Cardiac fibroblast (primary cell): Measurements from ENCODE around the gene ISCU.
A peak's percentile ranks its signal among the peaks of the same experiment; 100 is the strongest.

Experiments
- DNase-seq, 2 donors: peaks; one replicate each; pipeline versions ENCODE4 v3.0.0 to v3.0.0-alpha.2; 2010; ENCODE audit warnings: low read depth in 2 of 2
- H3K4me3 ChIP-seq, 2 donors: replicated peaks in 1 of 2; 1 replicate in 1 of 2; 2 replicates in 1 of 2; pipeline ENCODE4 v1.5.1; 2011; ENCODE audit warnings: low read depth in 2 of 2, low read length in 2 of 2, mild to moderate bottlenecking in 2 of 2, moderate library complexity in 1 of 2
- TF ChIP-seq, protein P1 (sequence below): IDR thresholded peaks from one replicate; pipeline ENCODE4 v1.5.1; 2011; ENCODE audit warnings: low read depth, mild to moderate bottlenecking, low read length, inconsistent platforms

Gene ISCU

DNA sequence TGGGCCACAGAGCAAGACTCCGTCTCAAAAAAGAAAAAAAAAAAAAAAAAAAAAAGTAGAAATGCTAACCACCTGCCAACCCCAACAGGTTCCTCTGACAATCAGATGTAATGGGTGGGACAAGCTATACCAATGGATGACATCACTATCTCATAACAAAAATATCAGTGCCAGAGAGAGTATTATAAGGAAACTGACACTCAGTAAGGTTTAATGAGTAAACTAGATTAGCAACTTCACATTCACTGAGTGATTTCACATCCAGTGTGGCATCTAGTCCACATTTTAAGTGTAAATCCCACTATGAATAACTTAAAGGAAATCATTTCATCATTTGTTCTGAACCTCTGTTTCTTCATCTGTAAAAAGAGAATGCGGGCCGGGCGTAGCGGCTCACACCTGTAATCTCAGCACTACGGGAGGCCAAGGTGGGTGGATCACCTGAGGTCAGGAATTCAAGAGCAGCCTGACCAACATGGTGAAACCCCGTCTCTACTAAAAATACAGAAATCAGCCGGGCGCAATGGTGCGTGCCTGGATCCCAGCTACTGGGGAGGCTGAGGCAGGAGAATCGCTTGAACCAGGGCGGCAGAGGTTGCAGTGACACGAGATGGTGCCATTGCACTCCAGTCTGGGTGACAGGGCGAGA lies 3.3 kb upstream of the ISCU start:
- TF ChIP-seq, protein P1, sequence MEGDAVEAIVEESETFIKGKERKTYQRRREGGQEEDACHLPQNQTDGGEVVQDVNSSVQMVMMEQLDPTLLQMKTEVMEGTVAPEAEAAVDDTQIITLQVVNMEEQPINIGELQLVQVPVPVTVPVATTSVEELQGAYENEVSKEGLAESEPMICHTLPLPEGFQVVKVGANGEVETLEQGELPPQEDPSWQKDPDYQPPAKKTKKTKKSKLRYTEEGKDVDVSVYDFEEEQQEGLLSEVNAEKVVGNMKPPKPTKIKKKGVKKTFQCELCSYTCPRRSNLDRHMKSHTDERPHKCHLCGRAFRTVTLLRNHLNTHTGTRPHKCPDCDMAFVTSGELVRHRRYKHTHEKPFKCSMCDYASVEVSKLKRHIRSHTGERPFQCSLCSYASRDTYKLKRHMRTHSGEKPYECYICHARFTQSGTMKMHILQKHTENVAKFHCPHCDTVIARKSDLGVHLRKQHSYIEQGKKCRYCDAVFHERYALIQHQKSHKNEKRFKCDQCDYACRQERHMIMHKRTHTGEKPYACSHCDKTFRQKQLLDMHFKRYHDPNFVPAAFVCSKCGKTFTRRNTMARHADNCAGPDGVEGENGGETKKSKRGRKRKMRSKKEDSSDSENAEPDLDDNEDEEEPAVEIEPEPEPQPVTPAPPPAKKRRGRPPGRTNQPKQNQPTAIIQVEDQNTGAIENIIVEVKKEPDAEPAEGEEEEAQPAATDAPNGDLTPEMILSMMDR = no peak
- no peak overlapping the region for H3K4me3 ChIP-seq
- DNase-seq = no peak

DNA sequence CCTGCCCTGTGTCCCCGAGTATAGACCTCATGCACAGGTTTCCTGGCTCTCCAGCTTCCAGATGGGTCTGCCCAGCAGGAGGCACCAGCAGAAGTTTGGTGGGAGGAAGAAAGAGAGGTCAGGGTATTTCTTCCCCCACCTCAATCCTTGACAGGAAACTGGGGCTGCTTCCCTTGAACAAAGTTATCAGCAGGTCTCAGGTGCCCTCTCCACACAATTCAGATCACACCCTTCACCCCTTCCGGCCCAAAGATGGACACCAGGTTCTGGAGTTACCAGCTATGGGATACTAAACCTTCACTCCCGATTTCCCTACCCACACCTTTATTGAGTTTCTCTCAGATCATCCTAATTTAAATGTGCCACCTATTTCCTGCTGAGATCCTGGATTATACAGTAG lies 2.6 kb upstream of the ISCU start:
- H3K4me3 ChIP-seq = peak overlapping the region; percentile 98
- no peak for DNase-seq
- TF ChIP-seq, protein P1 = no peak

- TF ChIP-seq, protein P1 = no peak
- DNase-seq = peak; percentile 59 to 75
- peak overlapping the region; percentile 98 for H3K4me3 ChIP-seq
These were observed 2.1 kb upstream of the ISCU start for GRCh38 chr12:108560321-108560721.

GRCh38 chr12:108560752-108561719 lies 1.4 kb upstream of the ISCU start, which contains the start of gene SART3:
Gene SART3 (minus strand): TSS chr12:108561173. CDS start chr12:108561154, 19 bp downstream.
- peak within 1 kb of the TSS; percentile 98 for H3K4me3 ChIP-seq

DNA sequence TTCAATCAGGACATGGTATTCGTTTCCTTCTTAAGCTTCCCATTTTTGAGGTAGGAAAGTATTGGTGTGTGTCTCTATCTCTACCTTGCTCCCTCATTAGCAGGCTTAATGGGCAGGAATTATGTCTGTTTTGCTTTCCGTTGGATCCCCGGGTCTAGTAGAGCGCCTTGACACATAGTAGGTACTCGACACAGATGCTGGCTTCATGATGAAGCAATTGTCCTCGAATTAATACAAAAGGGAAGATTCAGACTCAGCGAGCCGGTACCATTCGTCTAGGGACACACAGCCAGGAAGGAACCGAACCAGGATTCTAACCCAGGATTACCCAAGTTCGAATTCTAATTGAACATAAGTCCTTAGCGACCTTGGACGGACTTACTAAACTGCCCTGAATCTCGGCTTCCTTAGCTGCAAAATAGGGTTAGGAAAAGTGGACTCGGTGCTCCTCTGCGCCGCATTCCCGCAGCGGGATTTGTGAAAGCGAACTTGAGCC lies 496 bp upstream of the ISCU start:
- TF ChIP-seq, protein P1 = no peak
- H3K4me3 ChIP-seq = peak overlapping the region; percentile 98
- no peak for DNase-seq

More at GRCh38 chr12:108560752-108561719, 1.4 kb upstream of the ISCU start, which contains the start of gene SART3:
- TF ChIP-seq, protein P1 = no peak
- DNase-seq = peak; percentile 89 to 94

- TF ChIP-seq, protein P1 = peak; percentile 90
- DNase-seq = peak; percentile 89 to 91
- H3K4me3 ChIP-seq = peak overlapping the region; percentile 86 to 93
These were observed 874 bp downstream of the ISCU start for GRCh38 chr12:108563136-108563803.
